HT-29 (cell line): ENCODE results near the gene TOMM20. TPM values are rescaled to one million over a fixed set of nuclear protein-coding genes. Genes with fewer than 3 reads are reported as not detected.
"Not testable (repeated sequence)": the region's sequence is repeated elsewhere in the genome, so short reads cannot be mapped to it uniquely, and the experiment has no call there.

Source experiments
- DNase-seq: peaks from one replicate; pipeline ENCODE4 v3.0.0-alpha.2; 2015; ENCODE audit warnings: low spot score
- total RNA-seq: library from RNA; depleted of rRNA; stranded (reverse); fragments of >200 nt; shearing (Covaris generic); gene quantifications from 2 replicates; pipeline ENCODE4 v1.2.3, GENCODE V29; 2014

TOMM20 gene
- total RNA-seq, 1 experiment from 2014 or later = 49.0 TPM

GRCh38 chr1:235079443-235080296, 49.0 kb downstream of the TOMM20 start:
- peak; percentile 93 for DNase-seq

- no peak for DNase-seq
Observed at GRCh38 chr1:235078480-235079381, 49.9 kb downstream of the TOMM20 start.

GRCh38 chr1:235077571-235078479, 50.8 kb downstream of the TOMM20 start:
- DNase-seq = peak; percentile 3

- no peak for DNase-seq
Observed at GRCh38 chr1:235077163-235077540, 51.5 kb downstream of the TOMM20 start.

GRCh38 chr1:235076504-235077162, 52.0 kb downstream of the TOMM20 start:
- no peak for DNase-seq

- DNase-seq = peak; percentile 54
Observed at GRCh38 chr1:235075777-235076308, 52.8 kb downstream of the TOMM20 start.

- DNase-seq = peak; percentile 71
Observed at GRCh38 chr1:235075048-235075776, 53.4 kb downstream of the TOMM20 start.

GRCh38 chr1:235074523-235075047, 54.1 kb downstream of the TOMM20 start:
- DNase-seq = peak; percentile 72

- DNase-seq = peak; percentile 89
Observed at GRCh38 chr1:235073968-235074522, 54.6 kb downstream of the TOMM20 start.

GRCh38 chr1:235073331-235073967, 55.2 kb downstream of the TOMM20 start:
- DNase-seq = peak; percentile 96

GRCh38 chr1:235072577-235072976, 56.1 kb downstream of the TOMM20 start:
- DNase-seq = not testable (repeated sequence)

GRCh38 chr1:235072096-235072495, 56.5 kb downstream of the TOMM20 start:
- no peak for DNase-seq

GRCh38 chr1:235070819-235071218, 57.8 kb downstream of the TOMM20 start:
- DNase-seq = no peak

GRCh38 chr1:235069577-235070563, 58.8 kb downstream of the TOMM20 start:
- DNase-seq = peak; percentile 92

- peak; percentile 17 for DNase-seq
Observed at GRCh38 chr1:235069176-235069575, 59.5 kb downstream of the TOMM20 start.

- peak; percentile 67 for DNase-seq
Observed at GRCh38 chr1:235068158-235069121, 60.2 kb downstream of the TOMM20 start.
